ENCODE results near the gene SEC23B. TPM values are rescaled to one million over a fixed set of nuclear protein-coding genes. Genes with fewer than 3 reads are reported as not detected.

SEC23B gene
- total RNA-seq, 5 donors from 2014 or later (not counting 1 experiment from before 2014, with no cell fraction given), result 34.7 to 51.3 (median 42.1) TPM

DNA sequence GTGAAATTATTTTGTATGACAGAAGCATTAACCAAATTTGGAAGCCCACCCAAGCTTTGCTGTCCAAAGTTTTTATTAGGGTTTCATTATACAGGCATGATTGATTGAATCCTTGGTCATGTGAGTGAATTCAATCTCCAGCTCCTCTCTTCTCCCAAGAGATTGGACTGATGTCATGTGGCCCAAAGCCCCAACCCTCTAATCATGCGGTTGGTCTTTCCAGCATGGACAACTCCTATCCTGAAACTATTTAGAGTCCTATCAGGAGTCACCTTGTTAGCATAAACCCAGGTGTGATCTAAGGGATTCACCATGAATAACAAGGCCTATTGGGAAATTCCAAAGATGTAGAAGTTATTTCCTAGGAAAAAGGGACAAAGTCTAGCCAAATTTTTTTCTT lies 29.9 kb upstream of the SEC23B start:
- POLR2A ChIA-PET, result interaction anchor here in 1 of 2 donors (0.5 to 1.0 kb wide), 2 partner anchors 30 to 94 kb away, joined by 3 read pairs; partner anchors contain the start of gene SEC23B
- no peaks in the 10 kb centered on the region for H3K27me3 Mint-ChIP-seq
- Histone ChIP-seq H3K9me3 (no peaks in the 10 kb centered on the region), H3K27me3 (replicated peaks in 1 of 2; ENCODE audit: control insufficient read depth in 2 of 2, extremely low read depth in 1 of 2, insufficient read depth in 2 of 2, low read length in 1 of 2) (no peaks in the 10 kb centered on the region), H3K27ac (ENCODE audit: low read length) (no peak overlapping the region), H3K4me3 (ENCODE audit: control insufficient read depth in 1 of 2, extremely low read depth in 1 of 2, low read length in 1 of 2) (no peak overlapping the region), H3K4me1 (ENCODE audit: control insufficient read depth in 1 of 2, extremely low read depth in 1 of 2, insufficient read depth in 2 of 2, low read length in 2 of 2) (no peaks in the 10 kb centered on the region), H3K36me3 (ENCODE audit: control insufficient read depth in 2 of 2, extremely low read depth in 1 of 2, insufficient read depth in 1 of 2, low read length in 1 of 2) (peaks cover 3 to 50% of the 10 kb centered on the region in 2 donors)
- H3K36me3 Mint-ChIP-seq, result peaks cover 47% of the 10 kb centered on the region
- no CpG with 5 or more reads among the region's 1 CpG for WGBS (ENCODE audit: insufficient coverage)
- DNase-seq (no peak), ATAC-seq (replicated peaks in 1 of 4) (no peak)
- no peaks in the 10 kb centered on the region for H3K9me3 Mint-ChIP-seq
- H3K27ac Mint-ChIP-seq, result no peak overlapping the region
- H3K4me3 Mint-ChIP-seq, result no peak overlapping the region
- H3K4me1 Mint-ChIP-seq, result no peaks in the 10 kb centered on the region
- CTCF ChIA-PET, result no interaction called here

DNA sequence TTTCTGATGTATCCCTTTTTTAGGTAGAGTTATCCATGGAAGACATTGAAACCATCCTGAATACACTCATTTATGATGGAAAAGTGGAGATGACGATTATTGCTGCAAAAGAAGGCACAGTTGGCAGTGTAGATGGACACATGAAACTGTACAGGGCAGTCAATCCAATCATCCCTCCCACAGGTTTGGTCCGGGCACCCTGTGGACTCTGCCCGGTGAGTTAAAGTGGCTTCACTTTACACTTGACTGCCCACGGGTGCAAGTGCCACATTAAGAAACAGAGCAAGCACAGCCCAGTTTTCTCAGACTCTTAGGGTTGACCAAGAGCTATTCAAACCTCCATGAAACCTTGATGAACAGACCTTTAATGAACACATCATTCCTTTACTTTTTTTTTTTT lies 26.1 kb upstream of the SEC23B start:
- H3K9me3 ChIP-seq, result no peaks in the 10 kb centered on the region
- 94% methylated on average over 2 of the region's 4 CpGs for WGBS (ENCODE audit: insufficient coverage)
- no peaks in the 10 kb centered on the region for H3K9me3 Mint-ChIP-seq
- H3K4me1 Mint-ChIP-seq, result no peaks in the 10 kb centered on the region
- no peaks in the 10 kb centered on the region for H3K27me3 Mint-ChIP-seq
- H3K27me3 ChIP-seq (replicated peaks in 1 of 2; ENCODE audit: control insufficient read depth in 2 of 2, extremely low read depth in 1 of 2, insufficient read depth in 2 of 2, low read length in 1 of 2), result no peaks in the 10 kb centered on the region
- ChIA-PET CTCF (interaction anchor here in 1 of 2 donors (0.6 kb wide), 1 partner anchor 12 kb away, joined by 3 read pairs; no protein-coding TSS in a partner anchor), POLR2A (interaction anchor here in 1 of 2 donors (0.7 kb wide), 1 partner anchor 327 kb away, joined by 11 read pairs; no protein-coding TSS in a partner anchor)
- H3K36me3 ChIP-seq (ENCODE audit: control insufficient read depth in 2 of 2, extremely low read depth in 1 of 2, insufficient read depth in 1 of 2, low read length in 1 of 2), result peaks cover 3 to 46% of the 10 kb centered on the region in 2 donors
- H3K27ac ChIP-seq (ENCODE audit: low read length), result no peak overlapping the region
- H3K4me1 ChIP-seq (ENCODE audit: control insufficient read depth in 1 of 2, extremely low read depth in 1 of 2, insufficient read depth in 2 of 2, low read length in 2 of 2), result no peaks in the 10 kb centered on the region
- H3K36me3 Mint-ChIP-seq, result peaks cover 46% of the 10 kb centered on the region
- ATAC-seq (replicated peaks in 1 of 4), result no peak
- H3K4me3 ChIP-seq (ENCODE audit: control insufficient read depth in 1 of 2, extremely low read depth in 1 of 2, low read length in 1 of 2), result no peak overlapping the region
- no peak overlapping the region for H3K4me3 Mint-ChIP-seq
- no peak for DNase-seq
- no peak overlapping the region for H3K27ac Mint-ChIP-seq

- H3K4me3 Mint-ChIP-seq, result no peak overlapping the region
- no peak overlapping the region for H3K4me3 ChIP-seq (ENCODE audit: control insufficient read depth in 1 of 2, extremely low read depth in 1 of 2, low read length in 1 of 2)
- H3K36me3 Mint-ChIP-seq, result peaks cover 52% of the 10 kb centered on the region
- DNase-seq, result no peak
- H3K9me3 ChIP-seq, result no peaks in the 10 kb centered on the region
- ATAC-seq (replicated peaks in 1 of 4), result no peak
- H3K4me1 Mint-ChIP-seq, result peaks cover 0 to 2% (median 0%) of the 10 kb centered on the region in 3 donors
- WGBS (ENCODE audit: insufficient coverage), result 63% methylated on average over 2 of the region's 3 CpGs
- no peaks in the 10 kb centered on the region for H3K9me3 Mint-ChIP-seq
- ChIA-PET CTCF (interaction anchor here in 1 of 2 donors (0.6 to 0.7 kb wide), 2 partner anchors 20 to 893 kb away, joined by 4 to 7 read pairs; no protein-coding TSS in a partner anchor), POLR2A (no interaction called here)
- H3K27me3 ChIP-seq (replicated peaks in 1 of 2; ENCODE audit: control insufficient read depth in 2 of 2, extremely low read depth in 1 of 2, insufficient read depth in 2 of 2, low read length in 1 of 2), result no peaks in the 10 kb centered on the region
- no peak overlapping the region for H3K27ac ChIP-seq (ENCODE audit: low read length)
- no peaks in the 10 kb centered on the region for H3K4me1 ChIP-seq (ENCODE audit: control insufficient read depth in 1 of 2, extremely low read depth in 1 of 2, insufficient read depth in 2 of 2, low read length in 2 of 2)
- no peaks in the 10 kb centered on the region for H3K27me3 Mint-ChIP-seq
- H3K27ac Mint-ChIP-seq, result no peak overlapping the region
- peaks cover 2 to 56% of the 10 kb centered on the region in 2 donors for H3K36me3 ChIP-seq (ENCODE audit: control insufficient read depth in 2 of 2, extremely low read depth in 1 of 2, insufficient read depth in 1 of 2, low read length in 1 of 2)
Measured at GRCh38 chr20:18488301-18488700, 19.4 kb upstream of the SEC23B start.

- H3K27me3 ChIP-seq (replicated peaks in 1 of 2; ENCODE audit: control insufficient read depth in 2 of 2, extremely low read depth in 1 of 2, insufficient read depth in 2 of 2, low read length in 1 of 2), result no peaks in the 10 kb centered on the region
- no peak for DNase-seq
- Mint-ChIP-seq H3K27ac (no peak overlapping the region), H3K9me3 (no peaks in the 10 kb centered on the region), H3K36me3 (peaks cover 13% of the 10 kb centered on the region), H3K27me3 (no peaks in the 10 kb centered on the region), H3K4me3 (peak overlapping the region; percentile 93 to 97 (median 95)), H3K4me1 (peaks cover 11 to 21% (median 19%) of the 10 kb centered on the region in 3 donors)
- H3K4me3 ChIP-seq (ENCODE audit: control insufficient read depth in 1 of 2, extremely low read depth in 1 of 2, low read length in 1 of 2), result no peak overlapping the region
- no peak for ATAC-seq (replicated peaks in 1 of 4)
- no peak overlapping the region for H3K27ac ChIP-seq (ENCODE audit: low read length)
- H3K4me1 ChIP-seq (ENCODE audit: control insufficient read depth in 1 of 2, extremely low read depth in 1 of 2, insufficient read depth in 2 of 2, low read length in 2 of 2), result peaks cover 10% of the 10 kb centered on the region in 2 experiments
- ChIA-PET CTCF (interaction anchor here in 1 of 2 donors (0.7 to 3.4 kb wide), 4 partner anchors 11 to 321 kb away, joined by 5 to 41 read pairs (median 10); partner anchors contain the start of genes DZANK1, POLR3F, SEC23B and ZNF133), POLR2A (interaction anchor here (0.5 to 3.6 kb wide), 5 partner anchors 9 to 923 kb away, joined by 4 to 56 read pairs (median 6); partner anchors contain the start of genes SEC23B (in 2 of the 2), DZANK1 (in 1 of the 2) and POLR3F (in 1 of the 2))
- 65% methylated on average over 3 of the region's 7 CpGs for WGBS (ENCODE audit: insufficient coverage)
- H3K9me3 ChIP-seq, result no peaks in the 10 kb centered on the region
- H3K36me3 ChIP-seq (ENCODE audit: control insufficient read depth in 2 of 2, extremely low read depth in 1 of 2, insufficient read depth in 1 of 2, low read length in 1 of 2), result peaks cover 8 to 19% of the 10 kb centered on the region in 2 donors
Measured at GRCh38 chr20:18496042-18496441, 11.7 kb upstream of the SEC23B start.

DNA sequence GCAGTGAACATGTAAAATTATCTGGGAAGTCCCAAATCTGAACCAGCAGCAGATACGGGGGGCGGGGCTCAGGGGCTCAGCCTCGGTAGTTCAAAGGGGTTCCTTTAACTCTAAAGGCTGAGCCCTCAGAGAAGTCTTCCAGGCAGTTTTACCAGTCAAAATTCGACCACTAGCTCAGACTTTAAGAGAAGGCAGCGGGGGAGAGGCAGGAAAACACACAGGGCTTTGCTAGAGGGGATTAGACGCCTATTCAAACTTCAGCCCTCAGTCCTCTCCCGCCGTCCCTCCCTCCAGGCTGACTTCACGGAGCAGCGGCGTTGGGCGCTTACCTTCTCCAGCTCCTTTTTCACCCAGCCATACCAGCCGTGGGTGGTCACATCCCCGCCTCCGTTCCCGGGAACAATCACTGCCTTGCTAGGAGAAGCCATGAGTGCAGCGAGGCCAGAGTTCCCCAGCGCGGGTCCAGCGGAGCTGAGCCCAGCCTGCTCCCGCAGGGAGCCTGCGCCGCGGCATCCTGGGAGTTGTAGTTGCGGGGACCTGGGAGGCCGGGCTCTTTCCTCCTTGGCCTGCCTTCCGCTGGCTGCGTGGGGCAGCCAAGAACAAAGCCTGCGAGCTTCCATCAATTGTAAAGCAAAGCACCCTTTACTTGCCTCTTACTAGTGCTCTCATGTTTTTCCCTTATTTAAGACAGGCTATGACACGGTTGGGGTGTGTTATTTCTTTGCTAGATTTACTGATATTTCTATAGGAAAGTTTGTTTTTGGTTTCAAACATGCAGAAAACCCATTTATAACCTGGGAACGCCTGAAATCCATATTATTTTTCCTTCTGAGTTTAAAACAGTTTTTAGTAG lies 10.8 kb upstream of the SEC23B start, which contains the start of gene RBBP9:
Gene RBBP9 (minus strand): TSS at position 486 of the 853 bp plus-strand sequence. CDS start 58 bp downstream, at position 428.
- H3K4me3 Mint-ChIP-seq, result peak within 1 kb of the TSS; percentile 93 to 97 (median 95)
- WGBS (ENCODE audit: insufficient coverage), result 0% methylated on average over 24 of the region's 31 CpGs
- ChIA-PET CTCF (interaction anchor here (0.7 to 3.4 kb wide), 5 partner anchors 8 to 209 kb away, joined by 4 to 41 read pairs (median 5); partner anchors contain the start of genes DZANK1 (in 1 of the 2), POLR3F (in 1 of the 2), SEC23B (in 1 of the 2) and ZNF133 (in 1 of the 2)), POLR2A (interaction anchor here (0.5 to 3.6 kb wide), 6 partner anchors 8 to 924 kb away, joined by 3 to 56 read pairs (median 5); partner anchors contain the start of genes SEC23B (in 2 of the 2), DZANK1 (in 1 of the 2) and POLR3F (in 1 of the 2))
- peak within 1 kb of the TSS; percentile 91 to 97 for H3K4me3 ChIP-seq (ENCODE audit: control insufficient read depth in 1 of 2, extremely low read depth in 1 of 2, low read length in 1 of 2)
- peak within 1 kb of the TSS; percentile 64 for H3K27ac ChIP-seq (ENCODE audit: low read length)
- H3K27me3 ChIP-seq (replicated peaks in 1 of 2; ENCODE audit: control insufficient read depth in 2 of 2, extremely low read depth in 1 of 2, insufficient read depth in 2 of 2, low read length in 1 of 2), result no peaks in the 10 kb centered on the region
- peaks cover 8 to 15% of the 10 kb centered on the region in 2 donors for H3K36me3 ChIP-seq (ENCODE audit: control insufficient read depth in 2 of 2, extremely low read depth in 1 of 2, insufficient read depth in 1 of 2, low read length in 1 of 2)
- no peaks in the 10 kb centered on the region for H3K9me3 ChIP-seq
- H3K36me3 Mint-ChIP-seq, result peaks cover 10% of the 10 kb centered on the region
- peaks cover 0 to 3% of the 10 kb centered on the region in 2 donors for H3K27me3 Mint-ChIP-seq
- no peaks in the 10 kb centered on the region for H3K9me3 Mint-ChIP-seq
- H3K4me1 ChIP-seq (ENCODE audit: control insufficient read depth in 1 of 2, extremely low read depth in 1 of 2, insufficient read depth in 2 of 2, low read length in 2 of 2), result peaks cover 10% of the 10 kb centered on the region in 2 experiments
- ATAC-seq (replicated peaks in 1 of 4) (peak; percentile 98 to 100 (median 99)), DNase-seq (peak; percentile 42 to 84 (median 65))
- peak within 1 kb of the TSS; percentile 11 to 91 for H3K27ac Mint-ChIP-seq
- peaks cover 11 to 21% (median 19%) of the 10 kb centered on the region in 3 donors for H3K4me1 Mint-ChIP-seq

DNA sequence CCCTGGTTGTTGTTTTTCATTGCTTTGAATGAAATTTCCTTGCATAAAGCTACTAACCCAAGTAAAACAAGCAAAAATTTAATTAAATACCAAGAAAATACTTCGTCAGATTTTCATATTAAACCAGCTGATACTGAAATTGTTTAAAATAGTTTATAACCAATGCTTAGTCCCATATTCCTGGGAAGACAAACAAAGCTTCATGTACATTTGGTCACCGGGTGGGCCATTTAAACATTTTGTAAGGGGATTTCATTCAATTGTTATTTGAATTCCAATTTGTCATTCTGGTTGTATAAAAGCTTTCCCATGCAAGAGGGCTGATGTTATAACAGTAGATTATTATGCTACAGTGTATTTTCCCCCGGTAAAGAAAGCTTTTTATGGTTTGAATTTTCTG lies 10.1 kb upstream of the SEC23B start:
- H3K4me3 Mint-ChIP-seq, result peak overlapping the region; percentile 93 to 97 (median 95)
- Histone ChIP-seq H3K4me1 (ENCODE audit: control insufficient read depth in 1 of 2, extremely low read depth in 1 of 2, insufficient read depth in 2 of 2, low read length in 2 of 2) (peaks cover 10% of the 10 kb centered on the region in 2 experiments), H3K27ac (ENCODE audit: low read length) (peak overlapping the region; percentile 64), H3K9me3 (no peaks in the 10 kb centered on the region), H3K27me3 (replicated peaks in 1 of 2; ENCODE audit: control insufficient read depth in 2 of 2, extremely low read depth in 1 of 2, insufficient read depth in 2 of 2, low read length in 1 of 2) (no peaks in the 10 kb centered on the region), H3K4me3 (ENCODE audit: control insufficient read depth in 1 of 2, extremely low read depth in 1 of 2, low read length in 1 of 2) (no peak overlapping the region), H3K36me3 (ENCODE audit: control insufficient read depth in 2 of 2, extremely low read depth in 1 of 2, insufficient read depth in 1 of 2, low read length in 1 of 2) (peaks cover 8 to 12% of the 10 kb centered on the region in 2 donors)
- no peaks in the 10 kb centered on the region for H3K9me3 Mint-ChIP-seq
- peak overlapping the region in 1 of 2 donors; percentile 91 for H3K27ac Mint-ChIP-seq
- no peak for DNase-seq
- no peak for ATAC-seq (replicated peaks in 1 of 4)
- H3K36me3 Mint-ChIP-seq, result peaks cover 10% of the 10 kb centered on the region
- POLR2A ChIA-PET, result interaction anchor here (1.2 to 3.6 kb wide), 3 partner anchors 10 to 27 kb away, joined by 3 to 56 read pairs (median 24); partner anchors contain the start of gene SEC23B (in 2 of the 2)
- peaks cover 0 to 8% of the 10 kb centered on the region in 2 donors for H3K27me3 Mint-ChIP-seq
- CTCF ChIA-PET, result interaction anchor here (1.8 to 3.4 kb wide), 3 partner anchors 9 to 30 kb away, joined by 5 to 41 read pairs (median 12); partner anchors contain the start of genes DZANK1 (in 1 of the 2), POLR3F (in 1 of the 2) and SEC23B (in 1 of the 2)
- peaks cover 11 to 21% (median 19%) of the 10 kb centered on the region in 3 donors for H3K4me1 Mint-ChIP-seq
- no CpG with 5 or more reads among the region's 3 CpGs for WGBS (ENCODE audit: insufficient coverage)
